Activated gamma-delta T cell treated with anti-CD3 and anti-CD28 coated beads, Interleukin-2, amount 50 U/mL, for 16 hours (primary cell): ENCODE measurements around the gene PDGFRA.
"Not testable (repeated sequence)": the region's sequence is repeated elsewhere in the genome, so short reads cannot be mapped to it uniquely, and the experiment has no call there.

Experiments
- DNase-seq: peaks from one replicate; pipeline ENCODE4 v3.0.0-alpha.2; 2020; ENCODE audit warnings: low read depth

Gene PDGFRA

GRCh38 chr4:54320826-54321685 lies 92.0 kb downstream of the PDGFRA start:
- no peak for DNase-seq

GRCh38 chr4:54322818-54323417 lies 93.8 kb downstream of the PDGFRA start:
- DNase-seq: peak; percentile 9

- no peak for DNase-seq
Measured at GRCh38 chr4:54330896-54331295, 101.8 kb downstream of the PDGFRA start.

GRCh38 chr4:54332542-54332941 lies 103.4 kb downstream of the PDGFRA start:
- DNase-seq: no peak

GRCh38 chr4:54333657-54334056 lies 104.6 kb downstream of the PDGFRA start:
- no peak for DNase-seq

GRCh38 chr4:54334769-54335168 lies 105.7 kb downstream of the PDGFRA start:
- DNase-seq: not testable (repeated sequence)

- no peak for DNase-seq
Measured at GRCh38 chr4:54337009-54337408, 107.9 kb downstream of the PDGFRA start.

- DNase-seq: not testable (repeated sequence)
Measured at GRCh38 chr4:54342067-54342466, 113.0 kb downstream of the PDGFRA start.
